ENCODE results near the gene HTD2. TPM values are rescaled to one million over a fixed set of nuclear protein-coding genes. Genes with fewer than 3 reads are reported as not detected.
"Not testable (repeated sequence)": the region's sequence is repeated elsewhere in the genome, so short reads cannot be mapped to it uniquely, and the experiment has no call there.

The HTD2 gene
- total RNA-seq: 8.1 TPM

DNA sequence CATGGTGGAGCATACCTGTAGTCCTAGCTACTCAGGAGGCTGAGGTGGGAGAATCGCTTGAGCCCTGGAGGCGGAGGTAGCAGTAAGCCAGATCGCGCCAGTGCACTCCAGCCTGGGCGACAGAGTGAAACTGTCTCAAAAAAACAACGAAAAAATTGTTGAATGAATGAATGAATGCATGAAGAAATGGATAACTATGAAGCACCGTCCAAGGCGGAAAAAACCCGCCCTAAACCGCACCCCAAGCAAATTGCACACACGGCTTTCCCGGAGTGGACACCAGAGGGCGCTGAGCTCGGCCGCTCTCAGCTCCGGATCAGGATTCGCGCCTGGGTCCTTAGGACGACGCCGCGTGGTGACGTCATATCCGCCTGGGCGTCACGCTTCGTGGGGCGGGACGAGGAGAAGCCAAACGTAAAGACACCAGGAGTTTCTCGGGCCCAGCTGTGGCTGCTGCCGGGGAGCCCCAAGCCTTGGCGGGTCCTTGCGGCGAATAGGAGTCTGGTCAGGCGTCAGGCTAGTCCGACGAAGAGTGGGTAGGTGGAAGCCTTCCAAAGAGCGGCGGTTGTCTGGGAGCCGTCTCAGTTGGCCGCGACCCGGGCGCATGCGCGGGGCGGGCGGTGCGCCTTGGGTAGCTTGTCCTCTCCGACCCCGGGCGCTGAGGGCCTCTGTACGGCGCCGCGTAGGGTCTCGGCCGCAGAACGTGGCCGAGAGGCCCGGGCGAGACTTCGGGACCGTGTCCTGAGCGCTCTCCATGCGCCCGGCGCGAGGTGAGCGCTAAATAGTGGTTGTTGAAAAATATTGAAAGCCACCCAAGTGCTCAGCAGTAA lies at the start of gene HTD2, which contains the start of gene RPP14:
Gene HTD2 (plus strand): TSS at position 639 of the 830 bp plus-strand sequence. CDS start 11,094 bp downstream, outside the sequence.
Gene RPP14 (plus strand): TSS at position 364 of the 830 bp plus-strand sequence. CDS start 4,085 bp downstream, outside the sequence.
- ATAC-seq: peak; percentile 97

DNA sequence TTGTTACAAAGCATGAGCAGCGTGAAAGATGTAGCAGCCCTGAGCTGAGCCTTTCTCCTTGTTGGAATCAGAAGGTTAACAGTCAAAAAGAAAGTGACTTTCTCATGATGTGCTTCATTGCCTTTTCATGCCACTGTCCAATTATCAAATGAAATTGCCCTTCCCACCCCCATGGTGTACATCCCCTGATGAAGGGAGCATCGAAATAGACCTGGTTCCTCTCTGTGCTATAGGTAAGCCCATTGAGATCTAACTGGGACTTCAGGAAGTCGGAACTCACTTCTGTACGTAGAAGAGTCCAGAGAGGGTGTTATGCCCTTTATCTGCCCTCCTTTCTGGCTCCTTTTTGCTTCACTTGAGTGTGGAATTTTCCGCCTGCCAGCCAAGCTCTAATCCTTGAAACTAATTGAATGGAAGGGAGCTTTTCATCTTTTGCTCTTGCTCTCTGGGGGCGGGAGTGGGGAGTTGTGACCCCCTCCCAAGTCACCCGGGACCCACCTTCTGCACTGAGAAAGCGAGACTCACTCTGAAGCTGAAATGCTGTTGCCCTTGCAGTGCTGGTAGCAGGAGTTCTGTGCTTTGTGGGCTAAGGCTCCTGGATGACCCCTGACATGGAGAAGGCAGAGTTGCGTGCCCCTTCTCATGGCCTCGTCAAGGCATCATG lies 47.8 kb upstream of the HTD2 start:
- no peak for ATAC-seq

- ATAC-seq: peak; percentile 56
Measured at GRCh38 chr3:58260261-58260731, 46.0 kb upstream of the HTD2 start.

DNA sequence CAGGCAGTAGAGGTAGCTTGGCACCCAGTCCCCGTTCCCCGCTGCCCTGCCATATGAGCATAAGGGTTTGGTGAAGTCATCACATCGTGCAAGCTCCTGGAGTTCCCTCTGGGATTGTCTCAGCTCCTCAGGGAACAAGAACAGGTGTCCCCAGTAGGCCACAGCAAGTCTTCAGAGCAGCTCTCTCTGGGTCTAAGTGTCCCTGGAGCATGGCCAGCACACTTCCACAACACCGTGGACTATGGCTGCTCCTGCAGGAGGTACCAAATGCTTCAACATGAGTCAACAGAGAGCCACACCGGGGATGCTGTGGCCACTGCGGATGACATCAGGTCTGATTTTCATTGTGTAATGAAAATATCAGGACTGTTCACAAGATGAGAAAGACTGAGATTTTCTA lies 45.6 kb upstream of the HTD2 start:
- no peak for ATAC-seq

DNA sequence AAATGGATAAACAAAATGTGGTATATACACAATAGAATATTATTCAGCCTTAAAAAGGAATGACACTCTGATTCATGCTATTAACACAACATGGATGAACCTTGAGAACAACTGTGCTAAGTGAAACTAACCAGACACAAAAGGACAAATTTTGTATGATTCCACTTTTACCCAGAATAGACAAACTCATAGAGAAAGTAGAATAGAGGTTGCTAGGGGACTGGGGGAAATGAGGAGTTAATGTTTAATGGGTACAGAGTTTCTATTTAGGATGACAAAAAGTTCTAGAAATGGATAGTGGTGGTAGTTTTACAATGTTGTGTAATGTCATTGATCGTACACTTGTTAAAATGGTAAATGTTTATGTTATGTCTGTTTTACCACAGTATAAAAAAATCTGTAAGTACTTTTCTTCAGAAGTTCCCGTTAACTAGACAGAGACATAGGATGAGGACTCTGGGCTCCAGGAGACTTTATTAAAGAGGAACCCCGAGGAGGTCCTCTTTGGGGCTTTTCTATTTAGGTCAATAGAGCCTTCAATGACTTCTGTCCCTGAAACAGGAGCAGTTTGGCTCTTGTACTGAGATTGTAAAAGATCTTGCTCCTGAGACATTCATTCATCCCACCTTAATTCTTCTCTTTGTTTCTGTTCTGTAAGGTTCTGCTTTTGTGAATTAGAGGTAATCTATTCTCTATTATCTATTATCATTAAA lies 44.2 kb upstream of the HTD2 start:
- ATAC-seq: no peak

- ATAC-seq: no peak
Measured at GRCh38 chr3:58266577-58266976, 39.7 kb upstream of the HTD2 start.

DNA sequence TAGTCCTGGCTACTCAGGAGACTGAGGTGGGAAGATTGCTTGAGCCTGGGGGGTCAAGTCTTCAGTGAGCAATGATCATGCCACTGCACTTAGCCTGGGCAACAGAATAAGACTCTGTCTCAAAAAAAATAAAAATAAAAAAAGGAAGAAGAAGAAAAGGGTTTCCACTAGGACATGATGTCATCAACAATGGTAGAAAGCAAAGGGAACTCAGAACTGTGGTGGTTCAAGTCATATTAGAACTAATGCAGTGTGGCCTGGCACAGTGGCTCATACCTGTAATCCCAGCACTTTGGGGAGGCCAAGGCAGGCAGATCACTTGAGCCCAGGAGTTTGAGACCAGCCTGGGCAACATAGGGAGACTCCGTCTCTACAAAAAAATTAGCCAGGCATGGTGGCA lies 38.8 kb upstream of the HTD2 start:
- not testable (repeated sequence) for ATAC-seq

- no peak for ATAC-seq
Measured at GRCh38 chr3:58269356-58269755, 37.0 kb upstream of the HTD2 start.

DNA sequence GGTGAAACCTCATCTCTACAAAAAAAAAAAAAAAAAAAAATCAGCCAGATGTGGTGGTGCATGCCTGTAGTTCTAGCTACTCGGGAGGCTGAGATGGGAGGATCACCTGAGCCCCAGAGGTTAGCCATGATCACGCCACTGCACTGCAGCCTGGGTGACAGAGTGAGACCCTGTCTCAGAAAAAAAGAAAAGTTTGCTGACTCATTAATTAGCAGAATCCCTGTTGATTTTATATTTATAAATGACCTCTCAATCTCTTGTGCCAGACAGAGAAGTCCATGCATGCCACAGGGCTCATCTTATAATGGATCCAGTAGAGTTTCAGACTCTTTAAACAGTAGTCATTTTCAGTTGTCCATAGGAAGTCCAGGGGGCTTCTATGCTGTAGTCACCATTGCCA lies 35.8 kb upstream of the HTD2 start:
- ATAC-seq: no peak

DNA sequence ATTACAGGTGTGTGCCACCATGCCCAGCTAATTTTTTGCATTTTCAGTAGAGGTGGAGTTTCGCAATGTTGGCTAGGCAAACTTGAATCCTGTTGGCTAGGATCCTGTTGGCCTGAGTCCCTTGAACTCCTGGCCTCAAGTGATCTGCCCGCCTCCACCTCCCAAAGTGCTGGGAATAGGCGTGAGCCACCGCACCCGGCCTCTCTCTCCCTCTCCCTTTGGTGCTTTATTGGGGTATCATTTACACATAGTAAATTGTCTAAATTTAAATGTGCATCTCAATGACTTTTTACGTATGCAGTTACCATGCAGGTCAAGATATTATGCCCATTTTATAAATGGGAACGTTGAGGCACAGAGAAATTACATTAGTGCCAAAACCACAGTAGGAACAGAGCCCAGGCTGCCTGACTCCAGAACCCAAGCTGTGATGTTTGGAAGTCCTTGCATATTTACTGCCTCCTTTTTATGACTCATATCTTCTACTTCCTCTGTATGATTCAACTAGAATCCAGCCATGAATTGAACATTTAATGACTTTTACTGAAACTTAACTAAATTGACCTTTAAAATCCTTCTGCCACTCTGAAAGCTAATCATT lies 34.3 kb upstream of the HTD2 start:
- ATAC-seq: peak; percentile 75

GRCh38 chr3:58272891-58273290 lies 33.4 kb upstream of the HTD2 start:
- ATAC-seq: no peak

DNA sequence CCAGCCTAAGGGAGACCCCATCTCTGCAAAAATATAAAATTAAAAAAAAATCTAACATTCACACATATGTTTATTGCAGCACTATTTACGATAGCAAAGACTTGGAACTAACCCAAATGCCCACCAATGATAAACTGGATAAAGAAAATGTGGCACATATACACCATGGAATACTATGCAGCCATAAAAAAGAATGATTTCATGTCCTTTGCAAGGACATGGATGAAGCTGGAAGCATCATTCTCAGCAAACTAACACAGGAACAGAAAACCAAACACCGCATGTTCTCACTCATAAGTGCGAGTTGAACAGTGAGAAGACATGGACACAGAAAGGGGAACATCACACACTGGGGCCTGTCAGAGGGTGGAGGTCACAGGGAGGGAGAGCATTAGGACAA lies 33.0 kb upstream of the HTD2 start:
- ATAC-seq: not testable (repeated sequence)

DNA sequence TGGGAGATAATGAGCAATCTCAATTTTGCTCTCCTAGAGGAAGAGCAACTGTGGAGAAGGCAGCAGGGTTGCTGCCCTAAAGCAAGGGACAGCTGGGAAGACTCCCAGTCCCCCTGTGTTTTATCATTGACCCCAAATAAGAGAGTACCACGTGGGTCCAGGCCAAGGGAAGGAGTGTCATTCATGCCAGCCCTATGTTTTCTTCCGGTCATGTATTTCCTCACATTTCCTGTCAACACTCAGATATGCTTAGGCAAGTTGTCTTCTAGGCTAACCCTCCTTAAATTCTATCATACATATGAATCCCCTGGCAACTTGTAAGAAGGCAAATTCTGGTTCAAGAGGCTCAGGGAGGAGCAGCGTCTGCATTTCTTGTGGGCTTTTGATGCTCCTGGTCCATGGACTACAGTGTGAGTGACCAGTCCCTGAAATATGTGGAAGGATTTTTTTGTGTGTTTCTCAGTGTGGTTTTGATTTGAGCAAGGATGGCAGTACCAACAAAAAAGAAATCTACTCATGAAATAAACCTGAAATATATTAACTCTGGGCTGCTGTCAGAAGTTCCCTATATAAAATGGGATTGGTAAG lies 32.2 kb upstream of the HTD2 start:
- no peak for ATAC-seq

- ATAC-seq: no peak
Measured at GRCh38 chr3:58281069-58281468, 25.3 kb upstream of the HTD2 start.

- no peak for ATAC-seq
Measured at GRCh38 chr3:58285334-58285733, 21.0 kb upstream of the HTD2 start.

- ATAC-seq: no peak
Measured at GRCh38 chr3:58287354-58287753, 19.0 kb upstream of the HTD2 start.

DNA sequence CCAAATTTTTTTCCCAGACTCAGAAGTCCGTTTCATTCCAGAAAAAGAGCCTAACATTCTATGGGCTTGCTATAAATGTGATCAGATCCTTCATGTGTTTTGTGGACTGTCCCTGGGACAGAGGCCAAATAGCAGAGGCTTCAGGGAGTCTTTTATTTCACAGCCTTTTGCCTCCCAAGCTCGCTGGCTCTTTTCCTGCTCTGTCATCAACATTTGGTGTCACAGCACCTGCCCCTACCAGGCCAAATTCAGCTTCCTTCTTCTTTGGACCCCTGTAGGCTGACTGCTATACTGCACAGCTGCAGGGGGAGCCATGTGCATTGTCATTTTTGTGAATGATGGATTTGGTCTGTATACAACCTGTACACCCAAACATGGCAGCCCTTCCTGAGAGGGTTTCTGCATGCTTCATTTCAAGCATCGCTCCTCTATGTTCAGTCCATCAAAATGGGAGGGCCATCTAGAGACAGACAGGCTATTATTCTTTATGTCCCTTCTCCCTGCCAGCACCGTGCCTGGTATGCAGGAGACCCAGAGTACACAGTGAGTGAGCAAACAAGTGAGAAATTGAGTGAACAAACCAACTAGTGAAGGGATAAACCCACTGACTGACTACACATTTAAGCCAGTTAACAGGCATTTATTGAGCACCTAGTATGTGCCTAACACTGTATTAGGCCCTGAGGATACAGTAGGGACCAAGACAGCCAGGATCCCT lies 18.1 kb upstream of the HTD2 start:
- ATAC-seq: no peak

DNA sequence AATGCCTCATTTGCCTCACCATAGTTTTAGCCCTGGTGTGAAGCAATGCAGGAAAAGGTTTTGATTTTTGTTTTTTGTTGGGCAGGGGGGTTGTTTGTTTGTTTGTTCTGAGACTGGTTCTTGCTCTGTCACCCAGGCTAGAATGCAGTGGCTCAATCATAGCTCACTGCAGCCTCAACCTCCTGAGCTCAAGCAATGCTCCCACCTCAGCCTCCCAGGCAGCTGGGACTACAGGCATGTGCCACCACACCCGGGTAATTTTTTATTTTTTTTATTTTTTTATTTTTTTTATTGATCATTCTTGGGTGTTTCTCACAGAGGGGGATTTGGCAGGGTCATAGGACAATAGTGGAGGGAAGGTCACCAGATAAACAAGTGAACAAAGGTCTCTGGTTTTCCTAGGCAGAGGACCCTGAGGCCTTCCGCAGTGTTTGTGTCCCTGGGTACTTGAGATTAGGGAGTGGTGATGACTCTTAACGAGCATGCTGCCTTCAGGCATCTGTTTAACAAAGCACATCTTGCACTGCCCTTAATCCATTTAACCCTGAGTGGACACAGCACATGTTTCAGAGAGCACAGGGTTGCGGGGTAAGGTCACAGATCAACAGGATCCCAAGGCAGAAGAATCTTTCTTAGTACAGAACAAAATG lies 17.2 kb upstream of the HTD2 start:
- not testable (repeated sequence) for ATAC-seq

- not testable (repeated sequence) for ATAC-seq
Measured at GRCh38 chr3:58290446-58290845, 15.9 kb upstream of the HTD2 start.

GRCh38 chr3:58291671-58292338 lies 14.5 kb upstream of the HTD2 start:
- no peak for ATAC-seq

Data from esophagus mucosa (tissue), 1 donor.